HEK293T (cell line): ENCODE data around the gene KIF26B.

Source experiments
- CTCF ChIA-PET: fragments of 350-600 bp; formaldehyde crosslinking; extraction: SDS; loops from one replicate; lab custom pipeline; 2021; ENCODE audit warnings: antibody characterized with exemption, inconsistent platforms; lab: Yijun Ruan, JAX
- POLR2A ChIA-PET: fragments of 350-600 bp; formaldehyde crosslinking; extraction: SDS; loops from one replicate; lab custom pipeline; 2020; ENCODE audit warnings: antibody characterized with exemption, inconsistent platforms; lab: Yijun Ruan, JAX
- DNase-seq: peaks from one replicate; pipeline ENCODE4 v3.0.0; 2012; ENCODE audit warnings: mixed read lengths; ENCODE audit errors: extremely low spot score
- ARNT ChIP-seq: fragments of 450-650 bp; IDR thresholded peaks from 2 replicates; pipeline ENCODE4 v1.6.1; 2017; ENCODE audit warnings: mild to moderate bottlenecking
- BHLHE40 ChIP-seq: fragments of 450-650 bp; IDR thresholded peaks from 2 replicates; pipeline ENCODE4 v1.6.1; 2016; ENCODE audit warnings: mild to moderate bottlenecking, moderate library complexity, borderline replicate concordance
- CTBP1 ChIP-seq: fragments of 450-650 bp; IDR thresholded peaks from 2 replicates; pipeline ENCODE4 v1.6.1; 2016; ENCODE audit warnings: borderline replicate concordance
- ELF4 ChIP-seq: fragments of 450-650 bp; IDR thresholded peaks from 2 replicates; pipeline ENCODE4 v1.6.1; 2017; ENCODE audit warnings: antibody characterized with exemption
- FOXA1 ChIP-seq: fragments of 450-650 bp; IDR thresholded peaks from 2 replicates; pipeline ENCODE4 v1.6.1; 2016; ENCODE audit warnings: mild to moderate bottlenecking
- FOXK2 ChIP-seq: fragments of 450-650 bp; IDR thresholded peaks from 2 replicates; pipeline ENCODE4 v1.6.1; 2016; ENCODE audit warnings: mild to moderate bottlenecking
- FOXM1 ChIP-seq: fragments of 450-650 bp; IDR thresholded peaks from 2 replicates; pipeline ENCODE4 v1.6.1; 2017; ENCODE audit warnings: mild to moderate bottlenecking, borderline replicate concordance
- HDGF ChIP-seq: fragments of 450-650 bp; IDR thresholded peaks from 2 replicates; pipeline ENCODE4 v1.6.1; 2017; ENCODE audit warnings: antibody characterized with exemption, borderline replicate concordance
- L3MBTL2 ChIP-seq: fragments of 450-650 bp; conservative IDR thresholded peaks from 2 replicates; pipeline ENCODE4 v1.6.1; 2016; ENCODE audit warnings: mild to moderate bottlenecking
- LEF1 ChIP-seq: fragments of 450-650 bp; IDR thresholded peaks from 2 replicates; pipeline ENCODE4 v1.6.1; 2017; ENCODE audit warnings: mild to moderate bottlenecking, borderline replicate concordance
- NFRKB ChIP-seq: fragments of 450-650 bp; IDR thresholded peaks from 2 replicates; pipeline ENCODE4 v1.6.1; 2016; ENCODE audit warnings: mild to moderate bottlenecking, moderate library complexity
- PKNOX1 ChIP-seq: fragments of 450-650 bp; IDR thresholded peaks from 2 replicates; pipeline ENCODE4 v1.6.1; 2016
- SP1 ChIP-seq: fragments of 450-650 bp; IDR thresholded peaks from 2 replicates; pipeline ENCODE4 v1.6.1; 2017
- SUZ12 ChIP-seq: fragments of 450-650 bp; IDR thresholded peaks from 2 replicates; pipeline ENCODE4 v1.6.1; 2016; ENCODE audit warnings: mild to moderate bottlenecking
- TARDBP ChIP-seq: fragments of 450-650 bp; IDR thresholded peaks from 2 replicates; pipeline ENCODE4 v1.6.1; 2016
- ZNF384 ChIP-seq: fragments of 450-650 bp; IDR thresholded peaks from 2 replicates; pipeline ENCODE4 v1.6.1; 2016

The KIF26B gene

DNA sequence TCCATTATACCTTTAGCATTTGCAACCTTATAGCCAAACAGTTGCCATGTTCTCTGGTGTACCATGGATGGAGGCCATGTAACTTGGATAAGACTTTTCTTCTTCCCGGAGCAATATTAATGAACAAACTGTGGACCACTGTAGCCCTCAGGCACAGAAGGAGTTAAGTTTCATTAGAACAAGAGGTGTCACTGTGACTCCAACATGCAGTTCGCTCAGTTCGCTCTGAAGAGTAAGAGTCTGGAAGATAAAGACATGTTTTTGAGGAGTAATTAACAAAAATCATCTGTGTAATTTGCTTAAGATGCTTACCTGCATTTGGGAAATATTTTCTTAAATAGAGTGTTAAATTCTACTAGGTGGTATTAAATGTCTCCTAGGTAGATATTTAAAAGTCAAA lies 4.1 kb downstream of the KIF26B start:
- ChIA-PET POLR2A (no interaction called here), CTCF (no interaction called here)
- DNase-seq = no peak
- TF ChIP-seq SUZ12 = no peak
- TF ChIP-seq L3MBTL2 = no peak
- no peak for TF ChIP-seq ARNT
- no peak for TF ChIP-seq FOXM1
- no peak for TF ChIP-seq ELF4

DNA sequence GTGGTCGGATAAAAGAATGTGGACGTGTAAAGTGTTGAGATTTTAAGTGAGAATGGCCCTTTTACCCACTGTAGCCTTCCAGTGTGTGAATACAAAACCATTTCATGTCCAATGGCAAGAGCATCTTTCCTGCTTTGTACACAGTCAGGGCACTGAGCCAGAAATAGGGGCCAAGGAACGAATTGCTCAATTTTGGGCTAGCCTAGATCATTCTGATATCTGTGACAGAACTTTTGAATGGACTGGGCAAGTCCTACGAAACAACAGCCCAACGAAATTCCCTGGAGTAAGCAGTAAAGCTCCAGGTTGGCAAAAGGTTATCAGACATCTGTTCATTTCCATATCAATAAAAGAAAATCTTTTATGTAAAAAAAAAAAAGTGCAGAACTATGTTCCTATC lies 5.5 kb downstream of the KIF26B start:
- no peak for TF ChIP-seq FOXK2
- no peak for TF ChIP-seq ELF4
- TF ChIP-seq NFRKB = no peak
- TF ChIP-seq FOXM1 = no peak
- no peak for TF ChIP-seq SP1
- no peak for TF ChIP-seq HDGF
- no peak for TF ChIP-seq CTBP1
- TF ChIP-seq TARDBP = no peak
- no peak for TF ChIP-seq BHLHE40
- no peak for TF ChIP-seq ZNF384
- TF ChIP-seq LEF1 = no peak
- TF ChIP-seq PKNOX1 = no peak
- POLR2A ChIA-PET = no interaction called here
- no peak for DNase-seq
- CTCF ChIA-PET = no interaction called here

- ChIA-PET POLR2A (no interaction called here), CTCF (no interaction called here)
- DNase-seq = no peak
- no peak for TF ChIP-seq FOXK2
- no peak for TF ChIP-seq CTBP1
- no peak for TF ChIP-seq FOXM1
- TF ChIP-seq ARNT = no peak
- no peak for TF ChIP-seq TARDBP
Measured at GRCh38 chr1:245160741-245161400, 6.1 kb downstream of the KIF26B start.

GRCh38 chr1:245161866-245162265 lies 7.1 kb downstream of the KIF26B start:
- CTCF ChIA-PET = no interaction called here

GRCh38 chr1:245166471-245166885 lies 11.7 kb downstream of the KIF26B start:
- CTCF ChIA-PET = no interaction called here
- POLR2A ChIA-PET = no interaction called here
- DNase-seq = no peak
- no peak for TF ChIP-seq SUZ12
- TF ChIP-seq CTBP1 = no peak
- no peak for TF ChIP-seq SP1
- no peak for TF ChIP-seq FOXM1
- TF ChIP-seq ELF4 = no peak
- no peak for TF ChIP-seq L3MBTL2
- no peak for TF ChIP-seq FOXK2
- TF ChIP-seq FOXA1 = no peak
- TF ChIP-seq NFRKB = no peak
- TF ChIP-seq ARNT = no peak
- TF ChIP-seq TARDBP = no peak
- no peak for TF ChIP-seq HDGF

More at GRCh38 chr1:245161866-245162265, 7.1 kb downstream of the KIF26B start:
- no peak for TF ChIP-seq HDGF
- TF ChIP-seq TARDBP = no peak
- no peak for TF ChIP-seq BHLHE40
- no peak for TF ChIP-seq ZNF384
- TF ChIP-seq FOXK2 = no peak
- no peak for TF ChIP-seq FOXA1
- no peak for TF ChIP-seq SUZ12
- no peak for TF ChIP-seq ELF4
- TF ChIP-seq ARNT = no peak
- POLR2A ChIA-PET = no interaction called here
- no peak for DNase-seq

DNA sequence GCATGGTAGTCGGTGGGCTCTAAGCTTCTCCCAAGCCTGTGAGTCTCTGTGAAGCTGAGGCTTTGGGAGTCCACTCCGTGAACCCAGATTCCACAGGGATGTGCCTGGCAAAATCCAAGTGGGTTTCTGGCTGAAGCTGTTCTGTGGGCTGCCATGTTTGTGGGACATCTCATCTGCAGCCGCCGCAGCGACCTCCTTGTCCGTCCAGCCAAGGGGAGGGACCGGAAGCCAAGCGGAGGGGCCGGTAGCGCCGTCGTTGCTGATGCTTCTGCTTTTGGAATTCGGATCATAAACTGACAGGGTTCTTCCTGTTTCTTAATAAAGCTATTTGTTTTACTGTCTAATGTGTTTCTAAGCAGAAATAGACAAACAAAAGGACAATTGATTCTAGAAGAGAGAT lies 13.3 kb downstream of the KIF26B start:
- no peak for DNase-seq
- ChIA-PET POLR2A (no interaction called here), CTCF (interaction anchor here (0.6 kb wide), 1 partner anchor 496 kb away, joined by 3 read pairs; no protein-coding TSS in a partner anchor)
- no peak for TF ChIP-seq SP1
- no peak for TF ChIP-seq FOXM1
- TF ChIP-seq HDGF = no peak
- TF ChIP-seq NFRKB = no peak
- TF ChIP-seq TARDBP = no peak
- no peak for TF ChIP-seq FOXK2
- no peak for TF ChIP-seq L3MBTL2
- TF ChIP-seq BHLHE40 = no peak
- no peak for TF ChIP-seq ARNT
- TF ChIP-seq SUZ12 = no peak
- TF ChIP-seq ELF4 = no peak
- no peak for TF ChIP-seq PKNOX1
- no peak for TF ChIP-seq LEF1
- no peak for TF ChIP-seq FOXA1
- no peak for TF ChIP-seq CTBP1
- TF ChIP-seq ZNF384 = no peak

- no peak for TF ChIP-seq NFRKB
- no peak for TF ChIP-seq SUZ12
- no peak for TF ChIP-seq ELF4
- no peak for TF ChIP-seq L3MBTL2
- TF ChIP-seq LEF1 = no peak
- TF ChIP-seq TARDBP = no peak
- TF ChIP-seq FOXA1 = no peak
- TF ChIP-seq ARNT = no peak
- no peak for TF ChIP-seq SP1
- no peak for TF ChIP-seq BHLHE40
- no peak for TF ChIP-seq HDGF
- TF ChIP-seq PKNOX1 = no peak
- TF ChIP-seq FOXM1 = no peak
- TF ChIP-seq FOXK2 = no peak
- no peak for TF ChIP-seq ZNF384
- CTCF ChIA-PET = no interaction called here
- POLR2A ChIA-PET = no interaction called here
- DNase-seq = no peak
Measured at GRCh38 chr1:245168906-245169305, 14.1 kb downstream of the KIF26B start.
